ENCODE data around the gene BST1. TPM values are rescaled to one million over a fixed set of nuclear protein-coding genes. Genes with fewer than 3 reads are reported as not detected.

Gene BST1
- total and polyA plus RNA-seq, 3 donors from 2014 or later: 1.1 to 6.9 (median 1.6) TPM

- H3K4me3 ChIP-seq: no peak overlapping the region
- H3K27ac ChIP-seq: no peak overlapping the region
- intact Hi-C loops (cut with DNase I; ENCODE audit: low total_unique reads): no loop called here
- H3K36me3 ChIP-seq (ENCODE audit: low read depth, missing control alignments): no peaks in the 10 kb centered on the region
- H3K27me3 ChIP-seq: no peaks in the 10 kb centered on the region
- no peak for DNase-seq
- no peaks in the 10 kb centered on the region for H3K9me3 ChIP-seq
- TF ChIP-seq CTCF (IDR thresholded peaks at IDR 0.05) (no peak), POLR2A (IDR thresholded peaks at IDR 0.05) (no peak)
- H3K4me1 ChIP-seq: peaks cover 6% of the 10 kb centered on the region
- 66 to 86% methylated on average over 1 of the region's 1 CpG for WGBS, 2 donors
Measured at GRCh38 chr4:15668566-15669435, 34.1 kb upstream of the BST1 start.

- DNase-seq: no peak
- H3K4me1 ChIP-seq: peaks cover 6% of the 10 kb centered on the region
- H3K9me3 ChIP-seq: no peaks in the 10 kb centered on the region
- intact Hi-C loops (cut with DNase I; ENCODE audit: low total_unique reads): no loop called here
- TF ChIP-seq CTCF (IDR thresholded peaks at IDR 0.05): no peak
- no peak for TF ChIP-seq POLR2A (IDR thresholded peaks at IDR 0.05)
- no peak overlapping the region for H3K4me3 ChIP-seq
- H3K27ac ChIP-seq: no peak overlapping the region
- H3K36me3 ChIP-seq (ENCODE audit: low read depth, missing control alignments): no peaks in the 10 kb centered on the region
- 77 to 95% methylated on average over 3 of the region's 3 CpGs for whole genome bisulfite sequencing, 2 donors
- H3K27me3 ChIP-seq: no peaks in the 10 kb centered on the region
Measured at GRCh38 chr4:15670576-15670975, 32.3 kb upstream of the BST1 start.

- intact Hi-C loops (cut with DNase I; ENCODE audit: low total_unique reads): no loop called here
- no peak for TF ChIP-seq POLR2A (IDR thresholded peaks at IDR 0.05)
- no peak for TF ChIP-seq CTCF (IDR thresholded peaks at IDR 0.05)
- 91 to 96% methylated on average over 3 of the region's 3 CpGs for WGBS, 2 donors
Measured at GRCh38 chr4:15672101-15672500, 30.8 kb upstream of the BST1 start.

GRCh38 chr4:15673337-15673736, 29.5 kb upstream of the BST1 start:
- TF ChIP-seq CTCF (IDR thresholded peaks at IDR 0.05): no peak
- no peak for TF ChIP-seq POLR2A (IDR thresholded peaks at IDR 0.05)
- intact Hi-C loops (cut with DNase I; ENCODE audit: low total_unique reads): no loop called here
- peaks cover 6% of the 10 kb centered on the region for H3K4me1 ChIP-seq
- WGBS, 2 donors: 89 to 100% methylated on average over 1 of the region's 1 CpG
- no peak overlapping the region for H3K4me3 ChIP-seq
- no peaks in the 10 kb centered on the region for H3K36me3 ChIP-seq (ENCODE audit: low read depth, missing control alignments)
- H3K9me3 ChIP-seq: no peaks in the 10 kb centered on the region
- H3K27me3 ChIP-seq: no peaks in the 10 kb centered on the region
- no peak for DNase-seq
- H3K27ac ChIP-seq: no peak overlapping the region

More at GRCh38 chr4:15672101-15672500, 30.8 kb upstream of the BST1 start:
- H3K27me3 ChIP-seq: no peaks in the 10 kb centered on the region
- no peaks in the 10 kb centered on the region for H3K36me3 ChIP-seq (ENCODE audit: low read depth, missing control alignments)
- H3K4me1 ChIP-seq: peaks cover 6% of the 10 kb centered on the region
- no peak overlapping the region for H3K27ac ChIP-seq
- H3K4me3 ChIP-seq: no peak overlapping the region
- DNase-seq: no peak
- H3K9me3 ChIP-seq: no peaks in the 10 kb centered on the region

GRCh38 chr4:15674046-15674445, 28.8 kb upstream of the BST1 start:
- intact Hi-C loops (cut with DNase I; ENCODE audit: low total_unique reads): no loop called here
- Histone ChIP-seq H3K9me3 (no peaks in the 10 kb centered on the region), H3K27ac (no peak overlapping the region), H3K27me3 (no peaks in the 10 kb centered on the region), H3K36me3 (ENCODE audit: low read depth, missing control alignments) (no peaks in the 10 kb centered on the region), H3K4me1 (peaks cover under 1% of the 10 kb centered on the region), H3K4me3 (no peak overlapping the region)
- 87 to 88% methylated on average over 2 of the region's 2 CpGs for WGBS, 2 donors
- DNase-seq: no peak
- TF ChIP-seq CTCF (IDR thresholded peaks at IDR 0.05) (no peak), POLR2A (IDR thresholded peaks at IDR 0.05) (no peak)

Measured in testis (tissue), 3 donors.